GM18907 (cell line): ENCODE data around the gene ANGPTL4.
"Not testable (repeated sequence)": the region's sequence is repeated elsewhere in the genome, so short reads cannot be mapped to it uniquely, and the experiment has no call there.

ENCODE experiments used
- ATAC-seq: cut with Tn5 transposase; IDR thresholded peaks from one replicate; pipeline ENCODE4 v1.9.1; 2021; ENCODE audit warnings: mild to moderate bottlenecking, moderate library complexity; ENCODE audit not compliant: unreplicated experiment

The ANGPTL4 gene

DNA sequence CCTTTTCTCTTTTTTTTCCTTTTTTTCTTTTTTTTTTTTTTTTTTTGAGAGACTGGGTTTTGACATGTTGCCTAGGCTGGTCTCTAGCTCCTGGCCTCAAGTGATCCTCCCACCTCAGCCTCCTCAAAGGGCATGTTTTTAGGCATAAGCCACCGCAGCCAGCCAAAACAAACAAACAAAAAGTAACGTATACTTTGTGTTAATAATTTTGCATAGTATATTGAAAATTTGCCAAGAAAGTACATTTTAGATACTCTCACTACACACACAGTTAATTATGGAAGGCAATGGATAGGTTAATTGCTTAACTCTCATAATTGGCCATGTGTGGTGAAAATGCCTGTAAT is 24.6 kb downstream of the ANGPTL4 start:
- ATAC-seq: no peak

DNA sequence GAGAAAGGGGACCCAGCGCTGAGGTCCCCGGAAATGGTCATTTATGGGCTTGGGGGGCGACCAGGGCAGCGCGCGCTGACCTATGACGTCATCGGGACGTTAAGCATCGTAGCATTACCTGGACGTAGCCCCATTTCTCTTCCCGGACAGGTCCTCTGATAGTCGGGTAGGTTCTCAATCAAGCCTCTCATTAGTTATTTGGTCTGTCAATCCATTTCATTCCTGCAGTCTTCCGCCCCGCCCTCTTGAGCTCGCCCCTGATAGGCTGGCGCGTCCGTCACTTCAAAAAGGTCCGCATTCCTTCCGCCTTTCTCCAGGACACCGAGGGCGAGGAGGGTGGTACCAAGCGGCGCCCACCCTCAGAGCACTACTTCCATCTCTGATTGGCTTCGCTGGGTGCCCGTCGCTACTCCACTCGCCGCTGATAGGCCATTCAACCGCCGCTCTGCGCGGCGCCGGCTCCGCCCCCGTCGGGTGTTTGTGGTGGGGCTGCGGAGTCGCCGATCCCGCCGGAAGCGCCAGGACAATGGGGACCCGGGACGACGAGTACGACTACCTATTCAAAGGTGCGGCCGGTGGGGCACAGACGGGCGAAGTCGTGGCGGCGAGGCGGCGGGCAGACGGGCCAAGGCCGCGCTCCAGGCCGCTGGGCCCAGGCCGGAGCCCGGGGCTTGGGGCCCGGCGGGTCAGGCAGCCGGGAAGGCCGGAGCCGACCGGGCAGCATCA is 26.1 kb downstream of the ANGPTL4 start, which contains the start of gene RAB11B:
Gene RAB11B, plus strand, starts transcription at position 470 of the 726 bp plus-strand sequence. Its CDS starts 57 bp downstream, at position 527.
- peak; percentile 94 for ATAC-seq

DNA sequence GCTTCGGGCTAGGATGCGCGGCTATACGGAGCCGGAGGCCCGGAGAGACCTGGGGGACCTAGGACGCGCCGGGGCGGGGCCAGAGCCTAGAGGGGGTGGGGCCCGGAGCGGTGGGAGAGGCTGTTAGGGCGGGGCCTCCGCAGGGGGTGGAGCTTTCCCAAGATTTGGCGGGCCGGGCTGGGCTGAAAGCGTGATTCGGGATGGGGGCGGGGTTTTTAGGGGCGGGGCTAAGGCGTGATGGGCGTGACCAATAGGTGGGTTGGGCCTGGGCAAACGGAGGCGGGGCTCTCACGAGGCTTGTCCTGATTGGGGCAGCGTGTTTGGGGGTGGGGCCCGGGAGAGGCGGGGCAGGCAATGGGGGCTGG is 26.6 kb downstream of the ANGPTL4 start:
- peak; percentile 50 for ATAC-seq

DNA sequence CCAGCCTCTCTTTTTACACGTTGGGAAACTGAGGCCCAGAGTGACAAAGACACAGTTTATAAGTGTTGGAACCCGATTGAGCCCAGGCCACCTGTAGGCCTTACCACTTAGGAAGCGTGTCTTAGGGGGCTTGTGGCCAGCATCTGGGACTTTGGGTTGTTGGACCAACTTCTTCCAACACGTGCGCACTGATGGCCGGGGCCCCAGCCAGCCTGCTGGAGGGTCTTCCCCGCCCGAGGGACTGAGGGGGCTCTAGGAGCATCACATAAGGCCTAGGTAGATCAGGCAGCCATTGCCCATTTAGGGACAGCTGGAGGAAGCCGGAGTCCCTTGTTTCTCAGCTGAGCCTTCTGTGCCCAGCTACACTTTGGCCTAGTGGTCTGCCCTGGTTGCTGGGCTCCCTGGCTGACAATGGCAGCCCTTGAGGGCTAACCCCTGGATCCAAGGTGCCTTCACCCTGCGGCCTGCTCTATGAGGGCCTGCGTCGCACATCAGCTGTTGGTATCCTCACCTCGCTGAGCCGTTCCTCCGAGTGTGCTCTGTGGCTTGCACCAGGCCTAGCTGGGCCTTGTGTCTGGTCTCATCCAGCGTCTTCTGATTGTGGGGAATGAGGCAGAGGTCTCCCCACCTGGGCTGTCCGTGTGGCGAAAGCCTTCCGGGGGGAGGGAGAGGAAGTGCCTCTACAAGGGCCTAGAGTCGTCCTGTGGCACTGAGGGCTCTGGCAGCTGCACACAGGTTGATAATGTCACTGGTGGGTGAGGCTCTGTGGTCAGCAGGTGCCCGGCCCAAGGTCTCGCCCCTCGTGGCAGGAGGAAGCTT is 27.5 kb downstream of the ANGPTL4 start:
- ATAC-seq: no peak

DNA sequence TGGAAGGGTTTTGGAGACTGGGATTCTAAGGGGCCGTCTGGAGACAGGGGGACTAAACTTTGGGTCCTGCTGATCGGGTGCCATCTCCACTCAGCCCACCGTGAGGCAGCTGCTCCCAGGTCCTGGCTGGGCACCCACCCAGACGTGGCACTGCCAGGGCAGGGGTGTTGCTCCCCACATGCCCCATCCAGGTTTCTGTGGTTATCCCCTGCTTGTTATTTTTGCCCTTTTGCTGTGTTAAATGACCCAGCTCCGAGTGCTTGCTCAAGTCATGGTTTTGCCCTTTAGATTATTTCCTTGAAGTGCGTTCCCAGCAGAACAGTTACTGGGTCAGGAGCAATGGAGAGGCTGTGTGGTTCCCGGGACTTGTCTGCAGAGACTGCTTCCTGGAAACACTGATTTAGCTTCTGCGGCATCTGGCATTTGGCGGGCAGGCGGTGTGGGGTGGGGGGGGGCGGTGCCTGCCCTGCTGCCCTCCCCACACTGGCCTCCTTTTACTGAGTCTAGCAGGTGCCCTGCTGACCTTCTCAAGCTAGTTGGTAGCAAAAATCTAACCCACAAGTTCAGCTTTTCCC is 28.1 kb downstream of the ANGPTL4 start:
- ATAC-seq: no peak

- no peak for ATAC-seq
Measured at GRCh38 chr19:8393192-8393870, 29.4 kb downstream of the ANGPTL4 start.

- no peak for ATAC-seq
Measured at GRCh38 chr19:8393871-8394250, 29.9 kb downstream of the ANGPTL4 start.

DNA sequence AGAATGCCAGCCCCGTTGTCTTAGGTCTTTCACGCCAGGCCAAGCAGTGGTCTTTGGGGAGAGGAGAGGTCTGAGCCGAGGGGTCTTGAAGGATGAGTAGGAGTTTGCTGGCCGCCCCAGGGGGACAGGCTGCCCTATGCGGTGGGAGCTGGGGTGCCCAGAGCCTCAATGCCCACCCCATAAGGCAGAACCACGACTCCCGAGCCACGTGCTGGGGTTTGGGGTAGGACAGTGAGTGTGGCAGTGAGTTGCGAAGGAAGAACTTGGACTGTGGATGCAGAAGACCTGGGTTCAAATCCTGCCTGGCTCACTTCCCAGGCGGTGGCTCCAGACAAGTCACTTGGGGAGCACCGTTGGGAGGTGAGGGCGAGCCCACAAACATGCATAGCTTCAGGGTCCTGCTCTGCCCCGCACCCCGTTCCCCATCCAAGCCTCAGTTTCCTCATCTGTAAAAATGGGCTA is 31.7 kb downstream of the ANGPTL4 start:
- ATAC-seq: no peak

DNA sequence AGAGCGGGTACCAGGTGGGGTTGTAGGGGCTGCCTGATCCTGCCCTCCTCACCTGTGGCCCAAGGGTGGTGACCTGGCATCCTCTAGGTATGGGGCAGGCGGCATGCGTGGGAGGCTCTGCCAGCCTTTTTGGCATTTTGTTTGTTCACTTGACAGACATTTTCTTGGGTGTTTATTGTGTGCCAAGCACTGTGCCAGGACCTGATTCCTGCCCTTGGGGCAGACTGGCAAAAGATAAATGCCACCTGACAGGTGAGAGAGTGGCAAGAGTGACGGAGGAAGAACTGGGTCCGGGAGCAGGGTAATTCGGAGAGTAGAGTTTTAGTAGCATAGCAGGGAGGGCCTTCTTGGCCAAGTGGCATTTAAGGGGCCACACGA is 32.2 kb downstream of the ANGPTL4 start:
- no peak for ATAC-seq

DNA sequence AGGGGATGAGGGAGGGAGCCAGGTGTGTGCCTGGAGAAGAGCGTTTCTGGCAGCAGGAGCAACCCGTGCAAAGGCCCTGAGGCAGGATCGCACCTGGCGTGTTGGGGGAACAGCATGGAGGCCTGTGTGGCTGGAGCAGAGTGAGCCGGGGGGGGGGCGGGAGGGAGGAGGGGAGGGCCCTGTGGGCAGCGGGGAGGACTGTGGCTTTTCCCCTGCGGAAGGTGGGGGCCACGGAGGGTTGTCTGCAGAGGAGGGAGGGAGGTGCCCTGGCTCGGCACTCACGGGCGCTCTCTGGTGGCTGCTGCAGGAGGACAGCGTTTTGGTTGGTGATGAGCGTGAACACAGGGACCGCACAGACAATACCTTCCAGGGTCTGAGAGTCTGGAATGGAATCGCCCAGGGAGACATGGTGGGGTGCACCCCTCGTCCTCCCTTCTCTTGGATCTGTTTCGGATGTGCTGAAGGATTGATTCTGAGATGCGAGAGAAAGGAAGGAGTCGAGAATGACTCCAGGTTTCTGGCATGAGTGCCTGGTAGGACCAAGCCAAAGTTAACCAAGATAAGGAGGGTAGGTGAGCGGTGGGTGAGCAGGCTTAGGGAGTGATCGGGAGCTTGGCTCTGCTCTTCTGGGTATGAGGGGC is 32.7 kb downstream of the ANGPTL4 start:
- no peak for ATAC-seq

DNA sequence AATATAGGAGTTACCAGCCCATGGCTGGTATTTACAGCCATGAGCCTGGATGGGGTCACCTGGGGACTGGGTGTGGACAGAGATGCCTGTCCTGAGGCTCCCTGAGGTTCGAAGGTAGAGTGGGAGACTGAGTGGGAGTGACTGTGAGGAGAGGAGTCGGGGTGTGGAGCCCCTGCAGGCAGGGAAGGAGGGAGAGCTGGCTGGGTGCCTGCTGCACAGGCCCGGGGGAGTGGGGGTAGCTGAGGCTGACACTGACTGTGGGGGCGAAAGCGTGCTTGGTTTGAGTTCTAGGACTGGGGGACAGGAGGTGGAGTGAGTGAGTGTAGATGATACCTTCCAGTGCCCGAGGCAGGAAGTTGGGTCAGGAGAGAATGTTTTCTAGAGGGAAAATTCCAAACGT is 33.3 kb downstream of the ANGPTL4 start:
- ATAC-seq: no peak

- ATAC-seq: no peak
Measured at GRCh38 chr19:8397746-8398310, 33.9 kb downstream of the ANGPTL4 start.

DNA sequence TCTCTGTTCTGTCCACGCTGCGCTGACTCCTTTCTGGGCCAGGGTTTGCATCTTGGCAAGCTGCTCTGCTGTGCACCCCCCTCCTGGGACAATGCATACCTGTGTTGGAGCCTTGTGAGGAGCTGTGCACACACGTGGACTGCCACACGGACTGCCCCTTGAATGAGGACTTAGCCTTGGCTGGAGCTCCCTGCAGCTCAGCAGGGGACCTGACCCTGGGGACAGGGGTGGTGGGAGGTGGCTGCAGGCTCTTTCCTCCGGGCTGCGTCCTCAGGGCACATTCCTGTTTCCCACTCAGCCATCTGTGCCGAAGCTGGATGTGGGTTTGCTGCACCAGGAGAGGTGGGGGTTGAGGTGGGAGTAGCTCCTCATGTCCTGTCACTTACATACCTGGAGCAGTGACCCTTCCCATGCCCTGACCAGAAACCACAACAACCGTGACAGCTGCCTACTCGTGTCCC is 34.4 kb downstream of the ANGPTL4 start:
- ATAC-seq: no peak

GRCh38 chr19:8399681-8400188 is 35.8 kb downstream of the ANGPTL4 start:
- ATAC-seq: no peak

DNA sequence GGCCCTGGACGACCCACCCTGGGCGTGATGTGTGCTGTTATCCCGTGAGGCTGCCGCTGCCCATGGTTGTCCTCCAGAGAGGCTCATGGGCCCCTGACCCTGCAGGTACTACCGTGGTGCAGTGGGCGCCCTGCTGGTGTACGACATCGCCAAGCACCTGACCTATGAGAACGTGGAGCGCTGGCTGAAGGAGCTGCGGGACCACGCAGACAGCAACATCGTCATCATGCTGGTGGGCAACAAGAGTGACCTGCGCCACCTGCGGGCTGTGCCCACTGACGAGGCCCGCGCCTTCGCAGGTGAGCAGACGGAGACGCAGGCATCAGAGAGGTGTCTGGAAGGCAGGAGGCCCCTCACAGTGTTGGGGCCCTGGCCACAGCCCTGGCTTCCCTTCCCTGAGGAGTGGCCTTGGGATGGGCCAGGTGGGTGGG is 38.0 kb downstream of the ANGPTL4 start:
- ATAC-seq: no peak

- ATAC-seq: no peak
Measured at GRCh38 chr19:8403098-8403819, 39.3 kb downstream of the ANGPTL4 start.

DNA sequence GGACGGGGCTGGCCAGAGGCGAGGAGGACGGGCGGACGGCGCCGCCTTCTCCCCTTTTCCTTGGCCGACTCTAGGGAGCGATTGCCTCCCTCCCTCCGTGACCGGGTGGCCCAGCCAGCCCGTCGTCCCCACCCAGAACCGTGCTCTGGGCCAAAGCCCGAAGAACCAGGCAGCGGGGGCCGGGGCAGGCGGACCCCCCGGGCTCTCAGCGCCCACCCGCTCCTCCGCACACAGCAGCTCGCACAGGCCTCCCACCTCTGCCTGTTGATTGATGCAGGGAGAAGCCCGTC is 39.8 kb downstream of the ANGPTL4 start:
- no peak for ATAC-seq

DNA sequence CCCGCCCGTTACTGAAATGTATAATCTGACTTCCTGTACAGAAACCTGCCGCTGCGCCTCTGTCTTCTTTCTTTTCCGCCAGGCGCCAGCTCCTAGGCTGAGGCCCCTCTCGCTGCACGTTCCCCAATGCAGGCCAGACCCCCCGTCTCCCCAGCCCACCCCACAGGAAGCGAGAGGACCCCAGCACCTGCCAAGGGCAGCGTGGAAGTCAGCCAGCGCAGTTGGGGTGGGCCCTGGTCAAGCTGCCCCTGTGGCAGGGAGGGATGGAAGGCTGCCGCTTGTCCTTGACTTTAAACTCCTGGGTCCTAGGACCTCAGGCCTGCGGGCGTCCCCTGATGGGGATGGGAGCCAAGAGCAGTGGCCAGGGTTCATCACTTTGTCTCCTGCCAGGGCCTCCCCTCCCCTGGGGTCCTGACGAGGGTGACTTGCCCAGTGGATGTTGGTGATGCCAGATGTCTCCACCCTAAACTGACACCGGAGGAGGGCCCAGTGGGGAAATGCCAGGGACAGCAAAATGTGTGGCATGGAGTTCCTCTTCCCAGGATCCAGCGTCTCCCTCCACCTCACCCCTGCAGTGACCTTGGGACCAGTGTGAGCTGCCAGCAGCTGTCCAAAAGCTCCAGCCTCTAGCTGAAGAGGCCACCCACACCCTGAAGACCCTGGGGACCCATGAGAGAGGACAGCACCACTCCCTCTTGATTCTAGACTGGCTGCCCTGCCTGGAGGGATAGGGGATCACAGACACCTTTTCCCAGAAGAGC is 40.6 kb downstream of the ANGPTL4 start:
- no peak for ATAC-seq

DNA sequence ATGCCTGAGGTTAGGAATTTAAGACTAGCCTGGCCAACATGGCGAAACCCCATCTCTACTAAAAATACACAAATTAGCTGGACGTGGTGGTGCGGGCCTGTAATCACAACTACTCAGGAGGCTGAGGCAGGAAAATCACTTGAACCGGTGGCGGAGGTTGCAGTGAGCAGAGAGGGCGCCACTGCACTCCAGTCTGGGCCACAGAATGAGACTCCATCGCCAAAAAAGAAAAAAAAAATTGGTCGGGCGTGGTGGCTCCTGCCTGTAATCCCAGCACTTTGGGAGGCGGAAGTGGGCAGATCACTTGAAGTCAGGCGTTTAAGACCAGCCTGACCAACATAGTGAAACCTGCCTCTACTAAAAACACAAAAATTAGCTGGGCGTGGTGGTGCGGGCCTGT is 46.8 kb downstream of the ANGPTL4 start:
- ATAC-seq: not testable (repeated sequence)
